Astrocyte (in vitro differentiated cells and primary cell): ENCODE measurements around the gene KL. TPM values are rescaled to one million over a fixed set of nuclear protein-coding genes. Genes with fewer than 3 reads are reported as not detected.

Source experiments
- DNase-seq: peaks from one replicate; pipeline ENCODE4 v3.0.0-alpha.2; 2010; ENCODE audit warnings: low read depth
- FAIRE-seq: peaks from 2 replicates; lab custom pipeline; 2011; peaks lifted over from hg19 to GRCh38; lab: Jason Lieb, UNC
- H2AFZ ChIP-seq: 2 replicates; pipeline ENCODE4 v1.6.0; 2012; ENCODE audit warnings: low read depth, low read length, inconsistent platforms
- H3K27ac ChIP-seq: 2 replicates; pipeline ENCODE4 v1.5.1; 2011; ENCODE audit warnings: low read depth, low read length, inconsistent platforms
- H3K27me3 ChIP-seq: 2 replicates; pipeline ENCODE4 v1.6.0; 2011; ENCODE audit warnings: low read length, inconsistent platforms; ENCODE audit not compliant: insufficient read depth
- H3K36me3 ChIP-seq: 2 replicates; pipeline ENCODE4 v1.5.1; 2011; ENCODE audit warnings: low read length, inconsistent platforms; ENCODE audit not compliant: insufficient read depth
- H3K4me1 ChIP-seq: 2 replicates; pipeline ENCODE4 v1.5.1; 2011; ENCODE audit warnings: low read length, inconsistent platforms; ENCODE audit not compliant: insufficient read depth
- H3K4me2 ChIP-seq: 2 replicates; pipeline ENCODE4 v1.6.0; 2012; ENCODE audit warnings: low read length, inconsistent platforms
- H3K4me3 ChIP-seq: 2 replicates; pipeline ENCODE4 v1.5.1; 2011; ENCODE audit warnings: low read depth, mild to moderate bottlenecking, low read length, inconsistent platforms; ENCODE audit not compliant: insufficient read depth
- H3K79me2 ChIP-seq: 2 replicates; pipeline ENCODE4 v1.6.0; 2012; ENCODE audit warnings: mild to moderate bottlenecking, low read length, inconsistent platforms; ENCODE audit not compliant: insufficient read depth
- H3K9ac ChIP-seq: 2 replicates; pipeline ENCODE4 v1.6.0; 2012; ENCODE audit warnings: mild to moderate bottlenecking, low read length, inconsistent platforms
- H3K9me3 ChIP-seq: 2 replicates; pipeline ENCODE4 v1.5.1; 2012; ENCODE audit warnings: low read depth, mild to moderate bottlenecking, low read length, inconsistent platforms; ENCODE audit not compliant: insufficient read depth
- H4K20me1 ChIP-seq: 2 replicates; pipeline ENCODE4 v1.6.0; 2012; ENCODE audit warnings: low read length, inconsistent platforms; ENCODE audit not compliant: insufficient read depth
- H3K27ac Mint-ChIP-seq: one replicate; pipeline ENCODE4 v1.8.0; 2021; ENCODE audit warnings: mild to moderate bottlenecking, mixed read lengths; ENCODE audit not compliant: unreplicated experiment
- H3K27me3 Mint-ChIP-seq: one replicate; pipeline ENCODE4 v1.8.0; 2021; ENCODE audit warnings: low read depth, mixed read lengths; ENCODE audit not compliant: unreplicated experiment
- H3K36me3 Mint-ChIP-seq: one replicate; pipeline ENCODE4 v1.8.0; 2021; ENCODE audit warnings: low read depth, mixed read lengths; ENCODE audit not compliant: unreplicated experiment
- H3K4me1 Mint-ChIP-seq: one replicate; pipeline ENCODE4 v1.8.0; 2021; ENCODE audit warnings: low read depth, mixed read lengths; ENCODE audit not compliant: unreplicated experiment
- H3K4me3 Mint-ChIP-seq: one replicate; pipeline ENCODE4 v1.8.0; 2021; ENCODE audit warnings: mild to moderate bottlenecking, moderate library complexity, mixed read lengths; ENCODE audit not compliant: unreplicated experiment
- H3K9me3 Mint-ChIP-seq: one replicate; pipeline ENCODE4 v1.8.0; 2021; ENCODE audit warnings: mild to moderate bottlenecking, mixed read lengths; ENCODE audit not compliant: unreplicated experiment
- CTCF ChIP-seq: IDR thresholded peaks from 2 replicates; pipeline ENCODE4 v1.5.1; 2011; ENCODE audit warnings: low read depth, mild to moderate bottlenecking, inconsistent platforms, low read length, moderate library complexity; ENCODE audit not compliant: insufficient read depth
- EZH2 ChIP-seq: IDR thresholded peaks from 2 replicates; pipeline ENCODE4 v1.6.1; 2012; ENCODE audit warnings: mild to moderate bottlenecking, low read length, inconsistent platforms; ENCODE audit not compliant: insufficient read depth
- total RNA-seq: library from RNA; stranded (reverse); gene quantifications from 2 replicates; pipeline ENCODE4 v1.2.1, GENCODE V29; 2021

The KL gene
- total RNA-seq, 1 donor from 2014 or later, result 0.07 TPM

DNA sequence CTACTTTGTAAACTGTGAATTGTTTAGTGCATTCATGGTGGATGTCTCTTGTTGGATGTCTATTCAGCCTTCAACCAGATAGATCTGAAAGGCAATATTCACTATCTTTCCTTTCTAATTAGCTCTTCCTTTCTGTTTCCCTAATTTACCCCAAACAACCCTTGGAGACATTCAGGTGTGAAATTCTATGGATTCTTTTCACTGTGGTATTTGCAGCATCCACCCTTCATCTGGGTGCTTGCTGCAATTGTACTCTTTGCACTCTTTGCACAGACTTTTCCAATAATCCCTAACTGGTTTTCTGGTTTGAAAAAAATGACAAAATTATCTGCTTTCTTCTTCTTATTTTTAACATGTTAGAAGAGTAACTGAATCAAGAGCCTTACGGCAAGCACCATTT is 56.5 kb downstream of the KL start:
- H3K4me2 ChIP-seq, result no peak overlapping the region
- Mint-ChIP-seq H3K4me1 (peaks cover 4% of the 10 kb centered on the region), H3K9me3 (peaks cover 2% of the 10 kb centered on the region), H3K27ac (no peak overlapping the region), H3K36me3 (no peaks in the 10 kb centered on the region), H3K4me3 (no peak overlapping the region), H3K27me3 (peaks cover 8% of the 10 kb centered on the region)
- no peaks in the 10 kb centered on the region for H3K27me3 ChIP-seq
- H3K4me3 ChIP-seq, result no peak overlapping the region
- FAIRE-seq (no peak), DNase-seq (no peak)
- no peaks in the 10 kb centered on the region for H3K79me2 ChIP-seq
- H2AFZ ChIP-seq, result no peak overlapping the region
- no peak overlapping the region for H3K27ac ChIP-seq
- no peaks in the 10 kb centered on the region for H3K9me3 ChIP-seq
- no peaks in the 10 kb centered on the region for H3K36me3 ChIP-seq
- no peaks in the 10 kb centered on the region for H4K20me1 ChIP-seq
- no peaks in the 10 kb centered on the region for H3K4me1 ChIP-seq
- no peak for TF ChIP-seq EZH2
- TF ChIP-seq CTCF, result no peak
- no peak overlapping the region for H3K9ac ChIP-seq

- FAIRE-seq (no peak), DNase-seq (no peak)
- Histone ChIP-seq H3K79me2 (no peaks in the 10 kb centered on the region), H3K4me3 (no peak overlapping the region), H3K9me3 (no peaks in the 10 kb centered on the region), H2AFZ (no peak overlapping the region), H3K36me3 (no peaks in the 10 kb centered on the region), H3K4me2 (no peak overlapping the region), H3K4me1 (no peaks in the 10 kb centered on the region), H3K27ac (no peak overlapping the region), H3K27me3 (no peaks in the 10 kb centered on the region), H3K9ac (no peak overlapping the region), H4K20me1 (no peaks in the 10 kb centered on the region)
- Mint-ChIP-seq H3K36me3 (no peaks in the 10 kb centered on the region), H3K4me3 (no peak overlapping the region), H3K9me3 (peaks cover 2% of the 10 kb centered on the region), H3K27ac (no peak overlapping the region), H3K4me1 (peaks cover 4% of the 10 kb centered on the region), H3K27me3 (peaks cover 8% of the 10 kb centered on the region)
- TF ChIP-seq EZH2, result no peak
These were observed 57.1 kb downstream of the KL start for GRCh38 chr13:33073338-33073737.

GRCh38 chr13:33076001-33076992 is 60.1 kb downstream of the KL start:
- peak overlapping the region; percentile 42 for H3K27ac Mint-ChIP-seq
- H3K9me3 ChIP-seq, result no peaks in the 10 kb centered on the region
- FAIRE-seq, result no peak
- no peak overlapping the region for H3K27ac ChIP-seq
- H3K27me3 ChIP-seq, result no peaks in the 10 kb centered on the region
- no peaks in the 10 kb centered on the region for H4K20me1 ChIP-seq
- H3K79me2 ChIP-seq, result no peaks in the 10 kb centered on the region
- H3K4me1 Mint-ChIP-seq, result peaks cover 4% of the 10 kb centered on the region
- no peaks in the 10 kb centered on the region for H3K36me3 ChIP-seq
- H3K9ac ChIP-seq, result no peak overlapping the region
- no peak for TF ChIP-seq CTCF
- TF ChIP-seq EZH2, result no peak
- no peak overlapping the region for H2AFZ ChIP-seq
- peak overlapping the region; percentile 54 for H3K4me3 Mint-ChIP-seq
- no peaks in the 10 kb centered on the region for H3K9me3 Mint-ChIP-seq
- no peaks in the 10 kb centered on the region for H3K36me3 Mint-ChIP-seq
- DNase-seq, result no peak
- no peak overlapping the region for H3K4me2 ChIP-seq
- H3K4me3 ChIP-seq, result no peak overlapping the region
- H3K27me3 Mint-ChIP-seq, result peaks cover 8% of the 10 kb centered on the region
- H3K4me1 ChIP-seq, result no peaks in the 10 kb centered on the region
